WTC11 (cell line): ENCODE measurements around the gene CACNA1E.

ENCODE experiments used
- CBFB ChIP-seq: sonication (generic); formaldehyde crosslinking; IDR thresholded peaks from 2 replicates; pipeline ENCODE4 v1.8.1; 2022; ENCODE audit warnings: mild to moderate bottlenecking, low read depth, missing genetic modification reagents
- CREM ChIP-seq: sonication (generic); formaldehyde crosslinking; IDR thresholded peaks from 2 replicates; pipeline ENCODE4 v1.8.1; 2022; ENCODE audit warnings: mild to moderate bottlenecking, missing genetic modification reagents, moderate library complexity
- NR2C2 ChIP-seq: sonication (generic); formaldehyde crosslinking; IDR thresholded peaks from 2 replicates; pipeline ENCODE4 v1.8.0; 2022; ENCODE audit warnings: mild to moderate bottlenecking, missing genetic modification reagents
- SP1 ChIP-seq: sonication (generic); formaldehyde crosslinking; conservative IDR thresholded peaks from 2 replicates; pipeline ENCODE4 v1.8.1; 2022; ENCODE audit warnings: missing genetic modification reagents
- TF ChIP-seq, protein P1 (sequence below): fragments of 200-600 bp; IDR thresholded peaks from 2 replicates; pipeline ENCODE4 v1.8.0; 2022; ENCODE audit warnings: antibody characterized with exemption
- TF ChIP-seq, protein P2 (sequence below): sonication (generic); formaldehyde crosslinking; conservative IDR thresholded peaks from 2 replicates; pipeline ENCODE4 v1.8.1; 2022; ENCODE audit warnings: mild to moderate bottlenecking, missing genetic modification reagents

DNA sequence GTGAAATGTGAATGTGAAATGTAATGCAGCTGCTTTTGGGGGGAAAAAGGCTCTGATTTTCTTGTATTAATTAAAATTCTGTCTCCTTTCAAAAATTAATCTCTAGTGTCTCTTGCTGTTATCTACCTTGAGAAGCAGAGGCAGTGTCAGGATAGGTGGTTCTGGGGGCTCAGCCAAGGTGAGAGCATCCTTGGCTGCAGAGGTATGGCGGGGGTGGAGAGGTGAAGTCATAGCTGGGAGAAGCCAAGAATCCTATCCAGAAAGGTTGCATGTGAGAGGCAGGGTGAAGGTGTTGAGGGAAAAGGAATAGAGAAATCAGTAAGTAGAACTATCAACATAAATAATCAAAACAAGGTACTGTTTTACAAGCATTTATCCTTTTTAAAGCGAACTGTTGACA lies 181.2 kb downstream of the CACNA1E start:
- TF ChIP-seq, protein P1, sequence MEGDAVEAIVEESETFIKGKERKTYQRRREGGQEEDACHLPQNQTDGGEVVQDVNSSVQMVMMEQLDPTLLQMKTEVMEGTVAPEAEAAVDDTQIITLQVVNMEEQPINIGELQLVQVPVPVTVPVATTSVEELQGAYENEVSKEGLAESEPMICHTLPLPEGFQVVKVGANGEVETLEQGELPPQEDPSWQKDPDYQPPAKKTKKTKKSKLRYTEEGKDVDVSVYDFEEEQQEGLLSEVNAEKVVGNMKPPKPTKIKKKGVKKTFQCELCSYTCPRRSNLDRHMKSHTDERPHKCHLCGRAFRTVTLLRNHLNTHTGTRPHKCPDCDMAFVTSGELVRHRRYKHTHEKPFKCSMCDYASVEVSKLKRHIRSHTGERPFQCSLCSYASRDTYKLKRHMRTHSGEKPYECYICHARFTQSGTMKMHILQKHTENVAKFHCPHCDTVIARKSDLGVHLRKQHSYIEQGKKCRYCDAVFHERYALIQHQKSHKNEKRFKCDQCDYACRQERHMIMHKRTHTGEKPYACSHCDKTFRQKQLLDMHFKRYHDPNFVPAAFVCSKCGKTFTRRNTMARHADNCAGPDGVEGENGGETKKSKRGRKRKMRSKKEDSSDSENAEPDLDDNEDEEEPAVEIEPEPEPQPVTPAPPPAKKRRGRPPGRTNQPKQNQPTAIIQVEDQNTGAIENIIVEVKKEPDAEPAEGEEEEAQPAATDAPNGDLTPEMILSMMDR: no peak
- TF ChIP-seq NR2C2 (CRISPR knock-in tag): no peak
- TF ChIP-seq CREM (CRISPR knock-in tag): no peak
- TF ChIP-seq SP1 (CRISPR knock-in tag): no peak
- TF ChIP-seq, protein P2, sequence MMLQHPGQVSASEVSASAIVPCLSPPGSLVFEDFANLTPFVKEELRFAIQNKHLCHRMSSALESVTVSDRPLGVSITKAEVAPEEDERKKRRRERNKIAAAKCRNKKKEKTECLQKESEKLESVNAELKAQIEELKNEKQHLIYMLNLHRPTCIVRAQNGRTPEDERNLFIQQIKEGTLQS (CRISPR knock-in tag): no peak
- no peak for TF ChIP-seq CBFB (CRISPR knock-in tag)
